GM23338 (cell line): ENCODE measurements around the gene TNFRSF4. TPM values are rescaled to one million over a fixed set of nuclear protein-coding genes. Genes with fewer than 3 reads are reported as not detected.

Source experiments
- ATAC-seq: fragments of 200-7000 bp; cut with Tn5 transposase; 3 replicates; pipeline ENCODE4 v1.9.1; 2020
- DNase-seq: peaks from one replicate; pipeline ENCODE4 v3.0.0-alpha.2; 2015; ENCODE audit warnings: low spot score
- H2AFZ ChIP-seq: fragments of 200-600 bp; sonication (generic); 2 replicates; pipeline ENCODE4 v1.8.0; 2016; ENCODE audit warnings: antibody characterized with exemption, mild to moderate bottlenecking, moderate library complexity
- H3F3A ChIP-seq: fragments of 200-600 bp; sonication (generic); replicated peaks from 2 replicates; pipeline ENCODE4 v1.8.0; 2017; ENCODE audit warnings: antibody characterized with exemption, mixed run types, low read depth
- H3K27ac ChIP-seq: fragments of 200-600 bp; sonication (generic); 2 replicates; pipeline ENCODE4 v1.6.1; 2016; ENCODE audit warnings: low read depth
- H3K27me3 ChIP-seq: fragments of 200-600 bp; sonication (generic); 2 replicates; pipeline ENCODE4 v1.8.0; 2016; ENCODE audit warnings: mild to moderate bottlenecking, mixed run types, moderate library complexity; ENCODE audit not compliant: insufficient read depth
- H3K36me3 ChIP-seq: fragments of 200-600 bp; sonication (generic); 2 replicates; pipeline ENCODE4 v1.8.0; 2016; ENCODE audit warnings: mild to moderate bottlenecking; ENCODE audit not compliant: insufficient read depth
- H3K4me1 ChIP-seq: fragments of 200-600 bp; sonication (generic); 2 replicates; pipeline ENCODE4 v1.8.0; 2016; ENCODE audit warnings: mild to moderate bottlenecking, moderate library complexity; ENCODE audit not compliant: insufficient read depth
- H3K4me2 ChIP-seq: fragments of 200-600 bp; sonication (generic); 2 replicates; pipeline ENCODE4 v1.7.1; 2017; ENCODE audit warnings: mixed run types
- H3K4me3 ChIP-seq: fragments of 200-600 bp; sonication (generic); 2 replicates; pipeline ENCODE4 v1.6.1; 2016; ENCODE audit warnings: mixed run types
- H3K79me2 ChIP-seq: fragments of 200-600 bp; sonication (generic); replicated peaks from 2 replicates; pipeline ENCODE4 v1.8.0; 2017; ENCODE audit warnings: mild to moderate bottlenecking; ENCODE audit not compliant: insufficient read depth
- H3K9me2 ChIP-seq: fragments of 200-600 bp; sonication (generic); 2 replicates; pipeline ENCODE4 v1.8.0; 2017; ENCODE audit not compliant: insufficient read depth
- H4K20me1 ChIP-seq: fragments of 200-600 bp; sonication (generic); replicated peaks from 2 replicates; pipeline ENCODE4 v1.8.0; 2017; ENCODE audit warnings: mild to moderate bottlenecking; ENCODE audit not compliant: insufficient read depth
- H3K27ac Mint-ChIP-seq: 2 replicates; pipeline ENCODE4 v1.8.0; 2020; ENCODE audit warnings: inconsistent platforms, mild to moderate bottlenecking, moderate library complexity, mixed read lengths
- H3K27me3 Mint-ChIP-seq: 3 replicates; pipeline ENCODE4 v1.8.0; 2022; ENCODE audit warnings: low read depth, mild to moderate bottlenecking, moderate library complexity, mixed read lengths, inconsistent platforms; ENCODE audit not compliant: insufficient read depth, poor library complexity
- H3K36me3 Mint-ChIP-seq: 3 replicates; pipeline ENCODE4 v1.8.0; 2021; ENCODE audit warnings: low read depth, mild to moderate bottlenecking, inconsistent platforms, moderate library complexity, mixed read lengths
- H3K4me1 Mint-ChIP-seq: 3 replicates; pipeline ENCODE4 v1.8.0; 2020; ENCODE audit warnings: mild to moderate bottlenecking, inconsistent platforms, mixed read lengths
- H3K4me3 Mint-ChIP-seq: 3 replicates; pipeline ENCODE4 v1.8.0; 2021; ENCODE audit warnings: moderate library complexity, mild to moderate bottlenecking, inconsistent platforms, mixed read lengths
- H3K9me3 Mint-ChIP-seq: 3 replicates; pipeline ENCODE4 v1.8.0; 2020; ENCODE audit warnings: moderate library complexity, mild to moderate bottlenecking, inconsistent platforms, mixed read lengths
- CREB1 ChIP-seq: fragments of 250-450 bp; sonication (Bioruptor Pico); IDR thresholded peaks from 2 replicates; pipeline ENCODE4 v1.5.0; 2020; ENCODE audit warnings: low read depth, mild to moderate bottlenecking, moderate library complexity
- CTCF ChIP-seq, 2 experiments: fragments of 200-600 bp in 1 of 2; sonication (generic) in 1 of 2; conservative IDR thresholded peaks; 2 replicates each; pipeline versions ENCODE4 v1.5.1 to v1.6.1; 2016 to 2017; ENCODE audit warnings: antibody characterized with exemption in 2 of 2, low read depth in 2 of 2, mild to moderate bottlenecking in 2 of 2, moderate library complexity in 1 of 2
- ETS1 ChIP-seq: IDR thresholded peaks from 2 replicates; pipeline ENCODE4 v1.6.1; 2016; ENCODE audit warnings: antibody characterized with exemption
- EZH2 ChIP-seq: fragments of 200-600 bp; sonication (generic); IDR thresholded peaks from one replicate; pipeline ENCODE4 v1.8.0; 2017; ENCODE audit warnings: antibody characterized with exemption, mild to moderate bottlenecking, low read depth; ENCODE audit not compliant: unreplicated experiment
- EZH2phosphoT487 ChIP-seq: fragments of 200-600 bp; sonication (generic); IDR thresholded peaks from one replicate; pipeline ENCODE4 v1.8.1; 2018; ENCODE audit warnings: antibody characterized with exemption; ENCODE audit not compliant: unreplicated experiment
- JUNB ChIP-seq: IDR thresholded peaks from one replicate; pipeline ENCODE4 v1.6.1; 2016; ENCODE audit warnings: antibody characterized with exemption; ENCODE audit not compliant: unreplicated experiment
- NANOG ChIP-seq: IDR thresholded peaks from 2 replicates; pipeline ENCODE4 v1.6.1; 2016; ENCODE audit warnings: antibody characterized with exemption, borderline replicate concordance
- POLR2AphosphoS5 ChIP-seq: IDR thresholded peaks from 2 replicates; pipeline ENCODE4 v1.6.1; 2016; ENCODE audit warnings: antibody characterized with exemption, low read depth
- STAT1 ChIP-seq: IDR thresholded peaks from one replicate; pipeline ENCODE4 v1.6.1; 2016; ENCODE audit warnings: antibody characterized with exemption; ENCODE audit not compliant: unreplicated experiment
- ZNF114 ChIP-seq: fragments of 250-450 bp; sonication (Bioruptor Pico); IDR thresholded peaks from 2 replicates; pipeline ENCODE4 v1.5.0; 2020; ENCODE audit warnings: mild to moderate bottlenecking, moderate library complexity
- ZNF331 ChIP-seq: fragments of 250-450 bp; sonication (Bioruptor Pico); IDR thresholded peaks from 2 replicates; pipeline ENCODE4 v1.5.0; 2020; ENCODE audit warnings: low read depth, mild to moderate bottlenecking, moderate library complexity
- polyA plus RNA-seq: library from polyadenylated mRNA; unstranded; fragments of >200 nt; fragmentation: Nextera tagmentation; extraction: Ambion mirVana; gene quantifications from 2 replicates; pipeline ENCODE4 v1.2.1, GENCODE V29; 2016
- total RNA-seq: library from RNA; depleted of rRNA; stranded (reverse); fragments of >200 nt; shearing (Covaris generic); gene quantifications from 2 replicates; pipeline ENCODE4 v1.2.3, GENCODE V29; 2014
- TF ChIP-seq, protein P1 (sequence below): IDR thresholded peaks from one replicate; pipeline ENCODE4 v1.6.1; 2018; ENCODE audit warnings: antibody characterized with exemption; ENCODE audit not compliant: unreplicated experiment
- TF ChIP-seq, protein P2 (sequence below): fragments of 250-450 bp; sonication (Bioruptor Pico); IDR thresholded peaks from 2 replicates; pipeline ENCODE4 v1.5.0; 2020; ENCODE audit warnings: mild to moderate bottlenecking, moderate library complexity

Gene TNFRSF4
- total and polyA plus RNA-seq, 2 experiments from 2014 or later: not detected

DNA sequence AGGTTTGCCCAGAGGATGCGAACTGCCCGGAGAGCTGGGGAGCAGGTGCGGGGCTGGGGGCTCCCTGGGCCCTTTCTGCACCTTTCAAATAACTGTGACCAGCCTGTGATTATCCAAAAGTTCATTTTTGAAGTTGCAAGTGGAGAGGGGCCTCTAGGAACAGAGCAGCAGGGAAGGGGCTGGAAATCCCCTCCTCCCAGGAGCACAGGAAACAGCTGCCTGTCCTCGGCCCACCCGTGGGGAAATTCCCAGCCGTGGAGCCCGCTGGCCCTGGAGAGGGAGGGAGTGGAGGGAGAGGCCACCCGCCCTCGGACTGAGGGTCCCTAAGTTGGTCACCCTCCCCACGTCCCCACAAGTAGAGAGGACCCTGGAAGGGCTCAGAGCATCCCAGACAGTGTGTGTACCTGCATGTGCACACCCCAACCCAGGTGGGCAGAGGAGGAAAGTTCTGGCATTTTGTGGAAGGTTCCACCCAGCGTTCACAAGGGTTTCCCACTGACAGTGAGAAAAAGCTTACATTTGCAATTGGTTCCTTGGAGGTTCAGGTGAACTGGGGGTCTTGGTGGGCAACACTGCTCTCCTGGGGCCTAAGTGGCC is 1.2 kb upstream of the TNFRSF4 start:
- no peak for TF ChIP-seq CREB1 (CRISPR knock-in tag)
- no peak for TF ChIP-seq ZNF331 (CRISPR knock-in tag)
- no peak for TF ChIP-seq EZH2phosphoT487
- TF ChIP-seq, protein P1, sequence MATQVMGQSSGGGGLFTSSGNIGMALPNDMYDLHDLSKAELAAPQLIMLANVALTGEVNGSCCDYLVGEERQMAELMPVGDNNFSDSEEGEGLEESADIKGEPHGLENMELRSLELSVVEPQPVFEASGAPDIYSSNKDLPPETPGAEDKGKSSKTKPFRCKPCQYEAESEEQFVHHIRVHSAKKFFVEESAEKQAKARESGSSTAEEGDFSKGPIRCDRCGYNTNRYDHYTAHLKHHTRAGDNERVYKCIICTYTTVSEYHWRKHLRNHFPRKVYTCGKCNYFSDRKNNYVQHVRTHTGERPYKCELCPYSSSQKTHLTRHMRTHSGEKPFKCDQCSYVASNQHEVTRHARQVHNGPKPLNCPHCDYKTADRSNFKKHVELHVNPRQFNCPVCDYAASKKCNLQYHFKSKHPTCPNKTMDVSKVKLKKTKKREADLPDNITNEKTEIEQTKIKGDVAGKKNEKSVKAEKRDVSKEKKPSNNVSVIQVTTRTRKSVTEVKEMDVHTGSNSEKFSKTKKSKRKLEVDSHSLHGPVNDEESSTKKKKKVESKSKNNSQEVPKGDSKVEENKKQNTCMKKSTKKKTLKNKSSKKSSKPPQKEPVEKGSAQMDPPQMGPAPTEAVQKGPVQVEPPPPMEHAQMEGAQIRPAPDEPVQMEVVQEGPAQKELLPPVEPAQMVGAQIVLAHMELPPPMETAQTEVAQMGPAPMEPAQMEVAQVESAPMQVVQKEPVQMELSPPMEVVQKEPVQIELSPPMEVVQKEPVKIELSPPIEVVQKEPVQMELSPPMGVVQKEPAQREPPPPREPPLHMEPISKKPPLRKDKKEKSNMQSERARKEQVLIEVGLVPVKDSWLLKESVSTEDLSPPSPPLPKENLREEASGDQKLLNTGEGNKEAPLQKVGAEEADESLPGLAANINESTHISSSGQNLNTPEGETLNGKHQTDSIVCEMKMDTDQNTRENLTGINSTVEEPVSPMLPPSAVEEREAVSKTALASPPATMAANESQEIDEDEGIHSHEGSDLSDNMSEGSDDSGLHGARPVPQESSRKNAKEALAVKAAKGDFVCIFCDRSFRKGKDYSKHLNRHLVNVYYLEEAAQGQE: no peak
- TF ChIP-seq POLR2AphosphoS5: no peak
- no peak for TF ChIP-seq CTCF (conservative IDR thresholded peaks at IDR 0.05; ENCODE audit: low read depth in 2 of 2)
- no peak for TF ChIP-seq EZH2
- TF ChIP-seq, protein P2, sequence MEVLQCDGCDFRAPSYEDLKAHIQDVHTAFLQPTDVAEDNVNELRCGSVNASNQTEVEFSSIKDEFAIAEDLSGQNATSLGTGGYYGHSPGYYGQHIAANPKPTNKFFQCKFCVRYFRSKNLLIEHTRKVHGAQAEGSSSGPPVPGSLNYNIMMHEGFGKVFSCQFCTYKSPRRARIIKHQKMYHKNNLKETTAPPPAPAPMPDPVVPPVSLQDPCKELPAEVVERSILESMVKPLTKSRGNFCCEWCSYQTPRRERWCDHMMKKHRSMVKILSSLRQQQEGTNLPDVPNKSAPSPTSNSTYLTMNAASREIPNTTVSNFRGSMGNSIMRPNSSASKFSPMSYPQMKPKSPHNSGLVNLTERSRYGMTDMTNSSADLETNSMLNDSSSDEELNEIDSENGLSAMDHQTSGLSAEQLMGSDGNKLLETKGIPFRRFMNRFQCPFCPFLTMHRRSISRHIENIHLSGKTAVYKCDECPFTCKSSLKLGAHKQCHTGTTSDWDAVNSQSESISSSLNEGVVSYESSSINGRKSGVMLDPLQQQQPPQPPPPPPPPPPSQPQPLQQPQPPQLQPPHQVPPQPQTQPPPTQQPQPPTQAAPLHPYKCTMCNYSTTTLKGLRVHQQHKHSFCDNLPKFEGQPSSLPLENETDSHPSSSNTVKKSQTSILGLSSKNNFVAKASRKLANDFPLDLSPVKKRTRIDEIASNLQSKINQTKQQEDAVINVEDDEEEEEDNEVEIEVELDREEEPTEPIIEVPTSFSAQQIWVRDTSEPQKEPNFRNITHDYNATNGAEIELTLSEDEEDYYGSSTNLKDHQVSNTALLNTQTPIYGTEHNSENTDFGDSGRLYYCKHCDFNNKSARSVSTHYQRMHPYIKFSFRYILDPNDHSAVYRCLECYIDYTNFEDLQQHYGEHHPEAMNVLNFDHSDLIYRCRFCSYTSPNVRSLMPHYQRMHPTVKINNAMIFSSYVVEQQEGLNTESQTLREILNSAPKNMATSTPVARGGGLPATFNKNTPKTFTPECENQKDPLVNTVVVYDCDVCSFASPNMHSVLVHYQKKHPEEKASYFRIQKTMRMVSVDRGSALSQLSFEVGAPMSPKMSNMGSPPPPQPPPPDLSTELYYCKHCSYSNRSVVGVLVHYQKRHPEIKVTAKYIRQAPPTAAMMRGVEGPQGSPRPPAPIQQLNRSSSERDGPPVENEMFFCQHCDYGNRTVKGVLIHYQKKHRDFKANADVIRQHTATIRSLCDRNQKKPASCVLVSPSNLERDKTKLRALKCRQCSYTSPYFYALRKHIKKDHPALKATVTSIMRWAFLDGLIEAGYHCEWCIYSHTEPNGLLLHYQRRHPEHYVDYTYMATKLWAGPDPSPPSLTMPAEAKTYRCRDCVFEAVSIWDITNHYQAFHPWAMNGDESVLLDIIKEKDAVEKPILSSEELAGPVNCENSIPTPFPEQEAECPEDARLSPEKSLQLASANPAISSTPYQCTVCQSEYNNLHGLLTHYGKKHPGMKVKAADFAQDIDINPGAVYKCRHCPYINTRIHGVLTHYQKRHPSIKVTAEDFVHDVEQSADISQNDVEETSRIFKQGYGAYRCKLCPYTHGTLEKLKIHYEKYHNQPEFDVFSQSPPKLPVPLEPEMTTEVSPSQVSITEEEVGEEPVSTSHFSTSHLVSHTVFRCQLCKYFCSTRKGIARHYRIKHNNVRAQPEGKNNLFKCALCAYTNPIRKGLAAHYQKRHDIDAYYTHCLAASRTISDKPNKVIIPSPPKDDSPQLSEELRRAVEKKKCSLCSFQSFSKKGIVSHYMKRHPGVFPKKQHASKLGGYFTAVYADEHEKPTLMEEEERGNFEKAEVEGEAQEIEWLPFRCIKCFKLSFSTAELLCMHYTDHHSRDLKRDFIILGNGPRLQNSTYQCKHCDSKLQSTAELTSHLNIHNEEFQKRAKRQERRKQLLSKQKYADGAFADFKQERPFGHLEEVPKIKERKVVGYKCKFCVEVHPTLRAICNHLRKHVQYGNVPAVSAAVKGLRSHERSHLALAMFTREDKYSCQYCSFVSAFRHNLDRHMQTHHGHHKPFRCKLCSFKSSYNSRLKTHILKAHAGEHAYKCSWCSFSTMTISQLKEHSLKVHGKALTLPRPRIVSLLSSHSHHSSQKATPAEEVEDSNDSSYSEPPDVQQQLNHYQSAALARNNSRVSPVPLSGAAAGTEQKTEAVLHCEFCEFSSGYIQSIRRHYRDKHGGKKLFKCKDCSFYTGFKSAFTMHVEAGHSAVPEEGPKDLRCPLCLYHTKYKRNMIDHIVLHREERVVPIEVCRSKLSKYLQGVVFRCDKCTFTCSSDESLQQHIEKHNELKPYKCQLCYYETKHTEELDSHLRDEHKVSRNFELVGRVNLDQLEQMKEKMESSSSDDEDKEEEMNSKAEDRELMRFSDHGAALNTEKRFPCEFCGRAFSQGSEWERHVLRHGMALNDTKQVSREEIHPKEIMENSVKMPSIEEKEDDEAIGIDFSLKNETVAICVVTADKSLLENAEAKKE (CRISPR knock-in tag): no peak
- no peak for TF ChIP-seq ETS1
- TF ChIP-seq STAT1: no peak
- TF ChIP-seq JUNB: no peak
- no peak for TF ChIP-seq NANOG
- TF ChIP-seq ZNF114: no peak
- Histone ChIP-seq H2AFZ (no peak overlapping the region), H3K27me3 (no peaks in the 10 kb centered on the region), H3K27ac (no peak overlapping the region), H3K4me1 (no peaks in the 10 kb centered on the region), H3K4me2 (no peak overlapping the region), H3K36me3 (peaks cover 4% of the 10 kb centered on the region; the same call in 1 of the 2 replicates), H3K79me2 (no peaks in the 10 kb centered on the region), H3K4me3 (no peak overlapping the region), H3F3A (no peaks in the 10 kb centered on the region), H4K20me1 (no peaks in the 10 kb centered on the region; the same call in 1 of the 2 replicates), H3K9me2 (no peaks in the 10 kb centered on the region)
- ATAC-seq (no peak), DNase-seq (no peak)
- Mint-ChIP-seq H3K4me1 (no peaks in the 10 kb centered on the region), H3K27ac (no peak overlapping the region), H3K27me3 (peaks cover 10% of the 10 kb centered on the region), H3K36me3 (peaks cover 12% of the 10 kb centered on the region; the same call in 2 of the 3 replicates), H3K4me3 (no peak overlapping the region), H3K9me3 (no peaks in the 10 kb centered on the region)
